Measurements from ENCODE around the gene CACNA2D3. TPM values are rescaled to one million over a fixed set of nuclear protein-coding genes. Genes with fewer than 3 reads are reported as not detected.

The CACNA2D3 gene
- total and polyA plus RNA-seq, 4 donors, result 0.38 to 2.5 (median 1.1) TPM

- peaks cover 0 to 5% (median 2%) of the 10 kb centered on the region in 4 donors for H3K9me3 ChIP-seq (ENCODE audit: control insufficient read depth in 4 of 4, insufficient read depth in 3 of 4, low read length in 3 of 4)
- DNase-seq, result no peak
- 93% methylated on average over 6 of the region's 6 CpGs for WGBS, 2 donors
- ATAC-seq (ENCODE audit: insufficient read depth, low FRiP score), result no peak
- H3K27ac ChIP-seq (ENCODE audit: low read depth in 1 of 2, low read length in 1 of 2), result no peak overlapping the region
- no peak for TF ChIP-seq CTCF (IDR thresholded peaks at IDR 0.05; ENCODE audit: control extremely low read depth, extremely low read depth)
- peaks cover 0 to 2% (median 0%) of the 10 kb centered on the region in 4 donors for H3K36me3 ChIP-seq (ENCODE audit: control insufficient read depth in 4 of 4, insufficient read depth in 4 of 4, low read length in 4 of 4)
- peaks cover 0 to 35% (median 19%) of the 10 kb centered on the region in 3 donors for H3K27me3 ChIP-seq (ENCODE audit: control insufficient read depth in 3 of 3, insufficient read depth in 3 of 3, low read length in 2 of 3)
- no peak overlapping the region for H3K9ac ChIP-seq (ENCODE audit: insufficient read depth in 1 of 2, low read length in 2 of 2)
- no peaks in the 10 kb centered on the region for H3K4me1 ChIP-seq (ENCODE audit: control insufficient read depth in 5 of 5, insufficient read depth in 5 of 5, low read length in 5 of 5)
- H3K4me3 ChIP-seq, result no peak overlapping the region
Observed at GRCh38 chr3:54642147-54642546, 519.8 kb downstream of the CACNA2D3 start.

- H3K9me3 ChIP-seq (ENCODE audit: control insufficient read depth in 4 of 4, insufficient read depth in 3 of 4, low read length in 3 of 4), result peaks cover 0 to 11% (median 5%) of the 10 kb centered on the region in 4 donors
- H3K27me3 ChIP-seq (ENCODE audit: control insufficient read depth in 3 of 3, insufficient read depth in 3 of 3, low read length in 2 of 3), result peaks cover 0 to 4% (median 2%) of the 10 kb centered on the region in 3 donors
- DNase-seq, result no peak
- ATAC-seq (ENCODE audit: insufficient read depth, low FRiP score), result no peak
- H3K27ac ChIP-seq (ENCODE audit: low read depth in 1 of 2, low read length in 1 of 2), result no peak overlapping the region
- no peak for TF ChIP-seq CTCF (IDR thresholded peaks at IDR 0.05; ENCODE audit: control extremely low read depth, extremely low read depth)
- H3K4me3 ChIP-seq, result no peak overlapping the region
- no peaks in the 10 kb centered on the region for H3K4me1 ChIP-seq (ENCODE audit: control insufficient read depth in 5 of 5, insufficient read depth in 5 of 5, low read length in 5 of 5)
- no peak overlapping the region for H3K9ac ChIP-seq (ENCODE audit: insufficient read depth in 1 of 2, low read length in 2 of 2)
- H3K36me3 ChIP-seq (ENCODE audit: control insufficient read depth in 4 of 4, insufficient read depth in 4 of 4, low read length in 4 of 4), result peaks cover 0 to 2% (median 0%) of the 10 kb centered on the region in 4 donors
Observed at GRCh38 chr3:54647721-54648120, 525.4 kb downstream of the CACNA2D3 start.

GRCh38 chr3:54649551-54649950 lies 527.2 kb downstream of the CACNA2D3 start:
- Histone ChIP-seq H3K9me3 (ENCODE audit: control insufficient read depth in 4 of 4, insufficient read depth in 3 of 4, low read length in 3 of 4) (peaks cover 0 to 11% (median 6%) of the 10 kb centered on the region in 4 donors), H3K9ac (ENCODE audit: insufficient read depth in 1 of 2, low read length in 2 of 2) (no peak overlapping the region), H3K4me3 (no peak overlapping the region), H3K36me3 (ENCODE audit: control insufficient read depth in 4 of 4, insufficient read depth in 4 of 4, low read length in 4 of 4) (no peaks in the 10 kb centered on the region), H3K27ac (ENCODE audit: low read depth in 1 of 2, low read length in 1 of 2) (no peak overlapping the region), H3K27me3 (ENCODE audit: control insufficient read depth in 3 of 3, insufficient read depth in 3 of 3, low read length in 2 of 3) (peaks cover 0 to 6% (median 0%) of the 10 kb centered on the region in 3 donors), H3K4me1 (ENCODE audit: control insufficient read depth in 5 of 5, insufficient read depth in 5 of 5, low read length in 5 of 5) (no peaks in the 10 kb centered on the region)
- DNase-seq (no peak), ATAC-seq (ENCODE audit: insufficient read depth, low FRiP score) (no peak)
- TF ChIP-seq CTCF (IDR thresholded peaks at IDR 0.05; ENCODE audit: control extremely low read depth, extremely low read depth), result no peak
